Chondrocyte (in vitro differentiated cells): ENCODE data around the gene SNX25. TPM values are rescaled to one million over a fixed set of nuclear protein-coding genes. Genes with fewer than 3 reads are reported as not detected.
"Not testable (repeated sequence)": the region's sequence is repeated elsewhere in the genome, so short reads cannot be mapped to it uniquely, and the experiment has no call there.

Experiments used
- DNase-seq: peaks from one replicate; pipeline ENCODE4 v3.0.0; 2021; ENCODE audit warnings: mixed read lengths, low spot score
- H3K27ac Mint-ChIP-seq: one replicate; pipeline ENCODE4 v1.8.0; 2021; ENCODE audit warnings: mild to moderate bottlenecking, moderate library complexity, mixed read lengths; ENCODE audit not compliant: unreplicated experiment
- H3K27me3 Mint-ChIP-seq: 2 replicates; pipeline ENCODE4 v1.8.0; 2021; ENCODE audit warnings: low read depth, mixed read lengths
- H3K36me3 Mint-ChIP-seq: 2 replicates; pipeline ENCODE4 v1.8.0; 2021; ENCODE audit warnings: low read depth, mixed read lengths
- H3K4me1 Mint-ChIP-seq: 2 replicates; pipeline ENCODE4 v1.8.0; 2021; ENCODE audit warnings: low read depth, mild to moderate bottlenecking, mixed read lengths
- H3K4me3 Mint-ChIP-seq: one replicate; pipeline ENCODE4 v1.8.0; 2021; ENCODE audit warnings: mild to moderate bottlenecking, moderate library complexity, mixed read lengths; ENCODE audit not compliant: unreplicated experiment
- H3K9me3 Mint-ChIP-seq: 2 replicates; pipeline ENCODE4 v1.8.0; 2021; ENCODE audit warnings: low read depth, mixed read lengths
- CTCF ChIP-seq: fragments of 200-600 bp; sonication (generic); IDR thresholded peaks from 2 replicates; pipeline ENCODE4 v1.5.0; 2021; ENCODE audit warnings: antibody characterized with exemption, mild to moderate bottlenecking, moderate library complexity
- total RNA-seq: library from RNA; stranded (reverse); gene quantifications from 3 replicates; pipeline ENCODE4 v1.2.1, GENCODE V29; 2021

SNX25 gene
- total RNA-seq, 1 donor from 2014 or later, result 53.6 TPM

GRCh38 chr4:185235843-185236503 is 26.6 kb downstream of the SNX25 start:
- no peak for TF ChIP-seq CTCF
- Mint-ChIP-seq H3K27me3 (no peaks in the 10 kb centered on the region), H3K36me3 (no peaks in the 10 kb centered on the region), H3K27ac (peak overlapping the region; percentile 45), H3K4me3 (no peak overlapping the region), H3K4me1 (peaks cover 49% of the 10 kb centered on the region), H3K9me3 (no peaks in the 10 kb centered on the region)
- DNase-seq, result no peak

- Mint-ChIP-seq H3K9me3 (no peaks in the 10 kb centered on the region), H3K27ac (peak overlapping the region; percentile 75), H3K4me1 (peaks cover 56% of the 10 kb centered on the region), H3K27me3 (no peaks in the 10 kb centered on the region), H3K36me3 (no peaks in the 10 kb centered on the region), H3K4me3 (no peak overlapping the region)
- no peak for TF ChIP-seq CTCF
- no peak for DNase-seq
These were observed 27.8 kb downstream of the SNX25 start for GRCh38 chr4:185237175-185237574.

GRCh38 chr4:185238215-185238681 is 28.9 kb downstream of the SNX25 start:
- no peak for TF ChIP-seq CTCF
- Mint-ChIP-seq H3K4me1 (peaks cover 61% of the 10 kb centered on the region), H3K27ac (peak overlapping the region; percentile 74), H3K9me3 (no peaks in the 10 kb centered on the region), H3K36me3 (no peaks in the 10 kb centered on the region), H3K4me3 (no peak overlapping the region), H3K27me3 (no peaks in the 10 kb centered on the region)
- no peak for DNase-seq

- H3K4me3 Mint-ChIP-seq, result no peak overlapping the region
- TF ChIP-seq CTCF, result no peak
- no peaks in the 10 kb centered on the region for H3K27me3 Mint-ChIP-seq
- H3K36me3 Mint-ChIP-seq, result no peaks in the 10 kb centered on the region
- H3K27ac Mint-ChIP-seq, result peak overlapping the region; percentile 74
- H3K4me1 Mint-ChIP-seq, result peaks cover 66% of the 10 kb centered on the region
- DNase-seq, result no peak
- no peaks in the 10 kb centered on the region for H3K9me3 Mint-ChIP-seq
These were observed 29.4 kb downstream of the SNX25 start for GRCh38 chr4:185238750-185239149.

GRCh38 chr4:185240486-185240885 is 31.1 kb downstream of the SNX25 start:
- peaks cover 75% of the 10 kb centered on the region for H3K4me1 Mint-ChIP-seq
- H3K36me3 Mint-ChIP-seq, DNase-seq, H3K27me3 Mint-ChIP-seq, H3K27ac Mint-ChIP-seq, H3K4me3 Mint-ChIP-seq, H3K9me3 Mint-ChIP-seq: not testable (repeated sequence)
